ENCODE measurements around the gene CNTN1. TPM values are rescaled to one million over a fixed set of nuclear protein-coding genes. Genes with fewer than 3 reads are reported as not detected.

Gene CNTN1
- total and polyA plus RNA-seq, 2 of the 13 experiments (the other 11 are each of a cell fraction or from before 2014, with no cell fraction given) = 0.01 to 0.07 TPM

- no TSS peak for BruUV-seq (replicated peaks)
- Histone ChIP-seq H3K27me3 (ENCODE audit: control insufficient read depth in 1 of 2, insufficient read depth in 2 of 2, low read length in 2 of 2) (no peaks in the 10 kb centered on the region; a peak in 1 of 5 replicates), H3K36me3 (replicated peaks in 1 of 2; ENCODE audit: control insufficient read depth in 1 of 2, insufficient read depth in 2 of 2, low read length in 2 of 2) (no peaks in the 10 kb centered on the region), H3K79me2 (ENCODE audit: insufficient read depth, low read length) (no peaks in the 10 kb centered on the region), H3K4me3 (replicated peaks in 1 of 3; ENCODE audit: insufficient read depth in 1 of 3, low read depth in 2 of 3, low read length in 3 of 3) (no peak overlapping the region), H3K9ac (ENCODE audit: insufficient read depth, low read depth, low read length) (no peak overlapping the region), H3K4me1 (ENCODE audit: insufficient read depth, low read length) (no peaks in the 10 kb centered on the region), H3K9me3 (ENCODE audit: low read length) (no peaks in the 10 kb centered on the region), H3K4me2 (ENCODE audit: low read depth, low read length) (no peak overlapping the region), H3K27ac (ENCODE audit: extremely low read length, insufficient read depth, low read length) (no peak overlapping the region), H4K20me1 (ENCODE audit: insufficient read depth, low read length) (no peaks in the 10 kb centered on the region), H2AFZ (ENCODE audit: low read length) (no peak overlapping the region)
- POLR2A ChIA-PET = no interaction called here
- in situ Hi-C loops (cut with HindIII; ENCODE audit: extremely low pct_ligation_motif_present, low pct_unique_long_range_greater_than_20kb) = no loop called here
- intact Hi-C loops (cut with micrococcal nuclease; ENCODE audit: unreplicated experiment) = no loop called here
- no peak for ATAC-seq
- no peak for DNase-seq (ENCODE audit: low spot score)
- WGBS (ENCODE audit: low lambda C conversion rate) = 0% methylated on average over 1 of the region's 1 CpG
- no peak for FAIRE-seq
- CTCF ChIA-PET (ENCODE audit: low intra/inter-chr PET ratio, low total read pairs) = no interaction called here
- TF ChIP-seq GFI1 (CRISPR knock-in tag; IDR thresholded peaks at IDR 0.05; ENCODE audit: borderline replicate concordance) (no peak), ZNF766 (CRISPR knock-in tag; IDR thresholded peaks at IDR 0.05; ENCODE audit: borderline replicate concordance) (no peak), TEF (CRISPR knock-in tag; IDR thresholded peaks at IDR 0.05) (no peak), ZIK1 (CRISPR knock-in tag; IDR thresholded peaks at IDR 0.05; ENCODE audit: borderline replicate concordance, low read depth) (no peak), ZMYM3 (CRISPR knock-in tag; IDR thresholded peaks at IDR 0.05) (no peak), USF2 (IDR thresholded peaks at IDR 0.05; ENCODE audit: low read depth, low read length) (no peak), USF2 (CRISPR knock-in tag; IDR thresholded peaks at IDR 0.05; ENCODE audit: borderline replicate concordance) (no peak), MBD4 (IDR thresholded peaks at IDR 0.05; ENCODE audit: borderline replicate concordance, low read length) (no peak), ZBTB10 (CRISPR knock-in tag; IDR thresholded peaks at IDR 0.05; ENCODE audit: borderline replicate concordance) (no peak), MIER2 (CRISPR knock-in tag; IDR thresholded peaks at IDR 0.05) (no peak), RNF219 (CRISPR knock-in tag; IDR thresholded peaks at IDR 0.05) (no peak), MLX (CRISPR knock-in tag; IDR thresholded peaks at IDR 0.05) (no peak), ATF2 (CRISPR knock-in tag; IDR thresholded peaks at IDR 0.05) (no peak), RFXAP (CRISPR knock-in tag; IDR thresholded peaks at IDR 0.05; ENCODE audit: borderline replicate concordance) (no peak), ZNF776 (CRISPR knock-in tag; IDR thresholded peaks at IDR 0.05) (no peak), ZNF589 (CRISPR knock-in tag; conservative IDR thresholded peaks at IDR 0.05) (no peak)
Measured at GRCh38 chr12:40903040-40903439, 210.8 kb downstream of the CNTN1 start.

Data from HepG2 (cell line).